ENCODE results near the gene DLL3. TPM values are rescaled to one million over a fixed set of nuclear protein-coding genes. Genes with fewer than 3 reads are reported as not detected.

DLL3 gene
- total RNA-seq, 3 donors from 2014 or later, result 1.7 to 3.3 (median 1.7) TPM

GRCh38 chr19:39542206-39542605, 43.5 kb downstream of the DLL3 start:
- ATAC-seq, result no peak
- Mint-ChIP-seq H3K9me3 (no peaks in the 10 kb centered on the region), H3K4me1 (ENCODE audit: low read depth) (peaks cover 68% of the 10 kb centered on the region), H3K4me3 (no peak overlapping the region), H3K36me3 (ENCODE audit: insufficient read depth) (peaks cover 5% of the 10 kb centered on the region), H3K27me3 (ENCODE audit: low read depth) (no peaks in the 10 kb centered on the region)
- no peak for DNase-seq

DNA sequence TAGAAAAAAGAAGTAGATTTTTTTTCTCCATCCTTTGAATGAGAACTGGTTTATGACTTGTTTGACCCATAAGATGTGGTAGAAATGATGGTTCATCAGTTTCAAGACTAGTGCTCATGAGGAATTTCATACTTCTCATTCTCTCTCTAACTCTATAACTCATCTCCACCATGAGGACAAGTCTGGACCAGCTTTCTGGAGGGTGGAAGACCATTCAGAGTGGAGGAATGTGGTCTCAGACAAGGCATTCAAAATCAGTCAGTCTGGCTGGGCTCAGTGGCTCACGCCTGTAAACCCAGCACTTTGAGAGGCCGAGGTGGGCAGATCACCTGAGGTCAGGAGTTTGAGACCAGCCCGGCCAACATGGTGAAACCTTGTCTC, 44.7 kb downstream of the DLL3 start:
- no peak for DNase-seq
- ATAC-seq, result no peak
- peaks cover under 1% of the 10 kb centered on the region for H3K36me3 Mint-ChIP-seq (ENCODE audit: insufficient read depth)
- H3K4me3 Mint-ChIP-seq, result no peak overlapping the region
- peaks cover 59% of the 10 kb centered on the region for H3K4me1 Mint-ChIP-seq (ENCODE audit: low read depth)
- H3K27me3 Mint-ChIP-seq (ENCODE audit: low read depth), result no peaks in the 10 kb centered on the region
- no peaks in the 10 kb centered on the region for H3K9me3 Mint-ChIP-seq

- ATAC-seq (peak in 1 of 2 donors; percentile 5), DNase-seq (no peak)
- H3K9me3 Mint-ChIP-seq, result no peaks in the 10 kb centered on the region
- no peaks in the 10 kb centered on the region for H3K36me3 Mint-ChIP-seq (ENCODE audit: insufficient read depth)
- peaks cover 51% of the 10 kb centered on the region for H3K4me1 Mint-ChIP-seq (ENCODE audit: low read depth)
- no peaks in the 10 kb centered on the region for H3K27me3 Mint-ChIP-seq (ENCODE audit: low read depth)
- H3K4me3 Mint-ChIP-seq, result no peak overlapping the region
Observed at GRCh38 chr19:39544226-39544903, 45.6 kb downstream of the DLL3 start.

DNA sequence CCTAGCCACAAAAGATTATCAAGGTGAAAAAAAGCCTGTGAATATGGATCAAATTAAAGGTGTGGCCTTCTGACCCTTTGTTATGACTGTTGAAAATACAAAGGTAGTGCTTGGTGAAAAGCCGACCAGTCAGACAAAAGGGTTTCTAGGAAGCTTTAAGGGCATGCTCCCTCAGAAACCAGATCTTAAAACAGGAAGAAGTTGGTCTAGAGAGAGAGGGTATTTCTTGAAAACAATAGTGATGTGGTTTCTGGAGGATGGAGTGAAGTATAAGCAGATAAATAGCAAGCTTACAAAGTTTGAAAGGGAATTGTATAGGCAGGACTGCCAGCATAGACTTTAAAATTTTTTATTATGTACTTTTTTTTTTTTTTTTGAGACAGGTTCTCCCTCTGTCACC, 46.2 kb downstream of the DLL3 start:
- Mint-ChIP-seq H3K9me3 (no peaks in the 10 kb centered on the region), H3K36me3 (ENCODE audit: insufficient read depth) (no peaks in the 10 kb centered on the region), H3K4me1 (ENCODE audit: low read depth) (peaks cover 51% of the 10 kb centered on the region), H3K27me3 (ENCODE audit: low read depth) (no peaks in the 10 kb centered on the region), H3K4me3 (no peak overlapping the region)
- ATAC-seq, result no peak
- no peak for DNase-seq

DNA sequence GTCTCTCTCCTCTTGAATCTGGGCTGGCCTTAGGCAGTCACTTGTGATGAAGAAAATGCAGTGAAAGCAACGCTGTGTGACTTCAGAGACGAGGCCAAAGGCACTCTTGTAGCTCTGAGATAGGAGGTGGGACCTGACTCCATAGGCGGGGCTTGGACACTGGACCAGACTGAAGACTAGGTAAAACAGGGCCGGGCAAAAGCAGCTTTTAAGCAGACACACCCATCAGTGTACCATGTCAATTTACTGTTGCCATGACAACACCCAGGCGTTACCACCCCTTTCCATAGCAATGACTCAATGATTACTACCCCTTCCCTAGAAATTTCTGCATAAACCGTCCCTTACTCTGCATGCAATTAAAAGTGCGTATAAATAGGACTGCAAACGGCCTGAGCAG, 47.9 kb downstream of the DLL3 start:
- DNase-seq, result no peak
- Mint-ChIP-seq H3K9me3 (no peaks in the 10 kb centered on the region), H3K27me3 (ENCODE audit: low read depth) (no peaks in the 10 kb centered on the region), H3K4me1 (ENCODE audit: low read depth) (peaks cover 44% of the 10 kb centered on the region), H3K36me3 (ENCODE audit: insufficient read depth) (no peaks in the 10 kb centered on the region), H3K4me3 (no peak overlapping the region)
- no peak for ATAC-seq

DNA sequence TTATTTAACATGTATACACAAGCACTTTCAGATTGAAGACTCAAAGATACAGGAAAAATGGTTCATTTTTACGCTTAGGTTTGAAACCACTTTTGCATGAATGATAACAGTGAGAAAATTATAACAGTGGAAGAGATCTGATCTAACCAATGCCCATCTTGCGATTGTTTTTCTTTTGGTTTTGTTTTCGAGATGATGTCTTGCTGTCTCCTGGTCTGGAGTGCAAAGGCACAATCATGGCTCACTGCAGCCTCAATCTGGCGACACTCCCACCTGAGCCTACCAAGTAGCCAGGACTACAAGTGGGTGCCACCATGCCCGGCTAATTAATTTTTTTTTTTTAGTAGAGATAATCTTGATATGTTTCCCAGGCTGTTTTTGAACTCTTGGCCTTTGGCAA, 51.5 kb downstream of the DLL3 start:
- Mint-ChIP-seq H3K4me3 (no peak overlapping the region), H3K4me1 (ENCODE audit: low read depth) (peaks cover 22% of the 10 kb centered on the region), H3K27me3 (ENCODE audit: low read depth) (no peaks in the 10 kb centered on the region), H3K36me3 (ENCODE audit: insufficient read depth) (no peaks in the 10 kb centered on the region), H3K9me3 (no peaks in the 10 kb centered on the region)
- DNase-seq (no peak), ATAC-seq (no peak)

DNA sequence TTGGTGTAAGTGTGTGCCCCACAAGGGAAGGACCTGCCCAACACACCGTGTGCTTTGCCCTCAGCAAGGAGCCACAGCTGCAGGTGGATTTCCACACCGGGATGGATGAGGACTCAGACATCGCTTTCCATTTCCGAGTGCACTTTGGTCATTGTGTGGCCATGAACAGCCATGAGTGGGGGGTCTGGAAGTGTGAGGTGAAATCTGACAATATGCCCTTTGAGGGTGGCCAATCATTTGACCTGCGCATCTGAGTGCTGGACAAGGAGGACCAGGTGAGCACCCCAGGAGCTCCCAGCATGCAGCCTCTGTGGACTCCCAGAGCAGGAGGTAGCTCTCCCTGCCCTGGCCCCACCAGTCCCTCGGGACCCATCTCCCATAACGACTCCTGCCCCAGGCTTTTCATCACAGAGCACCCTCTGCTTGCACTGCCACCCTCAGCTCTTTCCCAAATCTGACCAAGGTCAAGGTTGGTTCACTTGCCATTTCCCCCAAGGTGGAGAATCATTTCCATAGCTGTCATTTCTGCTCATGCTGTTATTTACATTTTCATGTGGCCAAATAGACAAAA, 54.4 kb downstream of the DLL3 start:
- Mint-ChIP-seq H3K4me1 (ENCODE audit: low read depth) (peaks cover 15% of the 10 kb centered on the region), H3K36me3 (ENCODE audit: insufficient read depth) (no peaks in the 10 kb centered on the region), H3K4me3 (no peak overlapping the region), H3K27me3 (ENCODE audit: low read depth) (no peaks in the 10 kb centered on the region), H3K9me3 (no peaks in the 10 kb centered on the region)
- ATAC-seq, result no peak
- no peak for DNase-seq

DNA sequence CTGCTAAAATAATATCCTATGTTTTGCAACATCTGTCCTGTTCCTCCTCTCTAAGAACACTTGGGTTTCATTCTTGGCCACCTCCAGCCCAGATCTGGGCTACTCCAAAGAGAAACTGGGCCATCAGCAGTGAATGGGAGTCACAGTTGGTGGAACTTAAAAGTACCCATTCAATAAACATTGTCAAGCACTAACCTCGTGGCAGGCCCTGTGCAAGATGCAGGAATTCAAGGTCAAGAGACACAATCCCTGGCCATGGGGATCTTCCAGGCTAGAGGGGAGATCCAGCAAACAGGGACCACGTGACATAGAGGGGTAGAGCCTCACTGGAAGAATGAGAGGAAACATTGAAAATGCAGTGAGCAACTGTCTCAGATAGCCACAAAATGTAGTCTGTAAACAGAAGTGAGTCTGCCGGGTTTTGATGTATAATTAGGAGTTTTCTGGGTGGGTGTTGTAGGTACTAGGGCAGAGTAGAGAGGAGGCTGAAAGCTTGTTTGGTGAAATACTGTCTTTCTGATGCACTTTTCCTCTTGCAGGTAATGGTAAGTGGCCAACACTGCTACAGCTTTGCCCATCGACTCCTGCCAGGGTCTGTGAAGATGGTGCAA, 56.1 kb downstream of the DLL3 start:
- H3K9me3 Mint-ChIP-seq, result no peaks in the 10 kb centered on the region
- no peaks in the 10 kb centered on the region for H3K36me3 Mint-ChIP-seq (ENCODE audit: insufficient read depth)
- no peaks in the 10 kb centered on the region for H3K27me3 Mint-ChIP-seq (ENCODE audit: low read depth)
- DNase-seq (no peak), ATAC-seq (no peak)
- no peak overlapping the region for H3K4me3 Mint-ChIP-seq
- H3K4me1 Mint-ChIP-seq (ENCODE audit: low read depth), result peaks cover 28% of the 10 kb centered on the region

- Mint-ChIP-seq H3K4me1 (ENCODE audit: low read depth) (peaks cover 31% of the 10 kb centered on the region), H3K36me3 (ENCODE audit: insufficient read depth) (no peaks in the 10 kb centered on the region), H3K27me3 (ENCODE audit: low read depth) (no peaks in the 10 kb centered on the region), H3K9me3 (no peaks in the 10 kb centered on the region), H3K4me3 (no peak overlapping the region)
- ATAC-seq (no peak), DNase-seq (no peak)
Observed at GRCh38 chr19:39555883-39556282, 57.1 kb downstream of the DLL3 start.

Other genes starting within 250 kb of the DLL3 start
- not detected for gene IFNL2, start 230.6 kb upstream of the DLL3 start, total RNA-seq
- gene IFNL1, start 202.5 kb upstream of the DLL3 start, total RNA-seq, result not detected
- gene LRFN1, start 178.1 kb upstream of the DLL3 start, total RNA-seq, result 1 to 10 TPM; 4.2 to 6.7 (median 6.6) TPM
- gene GMFG, start 162.9 kb upstream of the DLL3 start, total RNA-seq, result 100 to 1,000 TPM; 147 to 181 (median 178) TPM
- gene SAMD4B, start 156.5 kb upstream of the DLL3 start, total RNA-seq, result 10 to 100 TPM; 72.6 to 81.6 (median 81.1) TPM
- 10 to 100 TPM; 48.0 to 50.8 (median 50.2) TPM for gene PAF1, start 107.8 kb upstream of the DLL3 start, total RNA-seq
- 10 to 100 TPM; 39.5 to 43.1 (median 39.7) TPM for gene MED29, start 107.6 kb upstream of the DLL3 start, total RNA-seq
- 10 to 100 TPM; 39.5 to 50.8 (median 43.7) TPM for gene ZFP36, start 92.1 kb upstream of the DLL3 start, total RNA-seq
- gene PLEKHG2, start 86.3 kb upstream of the DLL3 start, total RNA-seq, result 10 to 100 TPM; 22.0 to 23.7 (median 22.0) TPM
- 1,000 to 10,000 TPM; 3,250 to 3,505 (median 3,474) TPM for gene RPS16, start 63.0 kb upstream of the DLL3 start, total RNA-seq
- gene SUPT5H, start 53.4 kb upstream of the DLL3 start, total RNA-seq, result 100 to 1,000 TPM; 193 to 201 (median 197) TPM
- gene TIMM50, start 18.1 kb upstream of the DLL3 start, total RNA-seq, result 100 to 1,000 TPM; 192 to 211 (median 195) TPM
- not detected for gene SELENOV, start 16.2 kb downstream of the DLL3 start, total RNA-seq
- gene EID2B, start 33.9 kb downstream of the DLL3 start, total RNA-seq, result 1 to 10 TPM; 2.2 to 2.6 (median 2.4) TPM
- 10 to 100 TPM; 14.9 to 16.5 (median 16.1) TPM for gene EID2, start 41.2 kb downstream of the DLL3 start, total RNA-seq
- gene LGALS13, start 103.6 kb downstream of the DLL3 start, total RNA-seq, result not detected
- gene LGALS16, start 157.0 kb downstream of the DLL3 start, total RNA-seq, result not detected
- not detected for gene LGALS14, start 205.5 kb downstream of the DLL3 start, total RNA-seq
- gene CLC, start 239.1 kb downstream of the DLL3 start, total RNA-seq, result 1 to 10 TPM in 2 of 3 donors, not detected in 1; 1.2 to 2.3 TPM

Measured in activated T-cell treated with anti-CD3 and anti-CD28 coated beads, Interleukin-2, amount 50 U/mL, for 4 hours (primary cell).